T-cell (primary cell): Measurements from ENCODE around the gene GIGYF2. TPM values are rescaled to one million over a fixed set of nuclear protein-coding genes. Genes with fewer than 3 reads are reported as not detected.

Experiments used
- ATAC-seq, 4 experiments: fragments of 200-7000 bp in 3 of 4; fragments of 150-1000 bp in 1 of 4; cut with Tn5 transposase; replicated peaks in 1 of 4; 1 replicate in 3 of 4; 2 replicates in 1 of 4; pipeline ENCODE4 v1.10.0; 2021; ENCODE audit warnings: moderate library complexity in 3 of 4, mild to moderate bottlenecking in 2 of 4, moderate number of reproducible peaks in 1 of 4
- CTCF ChIA-PET, 2 donors: fragments of 300-600 bp; sonication (Branson Sonifier 250); formaldehyde crosslinking; loops; one replicate each; lab custom pipeline; 2022; ENCODE audit warnings: antibody characterized with exemption in 2 of 2; lab: Charles Lee
- POLR2A ChIA-PET, 2 donors: fragments of 300-600 bp; sonication (Branson Sonifier 250); formaldehyde crosslinking; loops; one replicate each; lab custom pipeline; 2022; ENCODE audit warnings: antibody characterized with exemption in 2 of 2; lab: Charles Lee
- DNase-seq, 35 experiments: peaks; one replicate each; pipeline versions ENCODE4 v3.0.0 to v3.0.0-alpha.2; 2013 to 2023
- H3K27ac ChIP-seq: one replicate; pipeline ENCODE4 v1.5.1; 2013; ENCODE audit warnings: low read length
- H3K27me3 ChIP-seq, 2 experiments: replicated peaks in 1 of 2; 1 replicate in 1 of 2; 2 replicates in 1 of 2; pipeline versions ENCODE4 v1.6.1 to v1.7.0; 2013; ENCODE audit warnings: low read length in 1 of 2, mixed read lengths in 1 of 2; ENCODE audit not compliant: control insufficient read depth in 2 of 2, insufficient read depth in 2 of 2; ENCODE audit errors: extremely low read depth in 1 of 2
- H3K36me3 ChIP-seq, 2 donors: 1 replicate in 1 of 2; 2 replicates in 1 of 2; pipeline versions ENCODE4 v1.6.1 to v1.7.0; 2013; ENCODE audit warnings: low read length in 1 of 2; ENCODE audit not compliant: control insufficient read depth in 2 of 2, insufficient read depth in 1 of 2; ENCODE audit errors: extremely low read depth in 1 of 2
- H3K4me1 ChIP-seq, 2 experiments: 1 replicate in 1 of 2; 2 replicates in 1 of 2; pipeline versions ENCODE4 v1.6.1 to v1.7.0; 2013; ENCODE audit warnings: low read length in 2 of 2, mixed read lengths in 1 of 2; ENCODE audit not compliant: insufficient read depth in 2 of 2, control insufficient read depth in 1 of 2; ENCODE audit errors: extremely low read depth in 1 of 2
- H3K4me3 ChIP-seq, 2 donors: 1 replicate in 1 of 2; 2 replicates in 1 of 2; pipeline versions ENCODE4 v1.5.1 to v1.7.0; 2013; ENCODE audit warnings: mild to moderate bottlenecking in 2 of 2, low read length in 1 of 2, moderate library complexity in 1 of 2; ENCODE audit not compliant: control insufficient read depth in 1 of 2; ENCODE audit errors: extremely low read depth in 1 of 2
- H3K9me3 ChIP-seq: 2 replicates; pipeline ENCODE4 v1.7.0; 2013
- H3K27ac Mint-ChIP-seq, 2 donors: one replicate each; pipeline ENCODE4 v1.8.0; 2020 to 2021; ENCODE audit warnings: mild to moderate bottlenecking in 2 of 2, mixed read lengths in 2 of 2
- H3K27me3 Mint-ChIP-seq, 2 donors: one replicate each; pipeline ENCODE4 v1.8.0; 2021 to 2022; ENCODE audit warnings: mixed read lengths in 2 of 2
- H3K36me3 Mint-ChIP-seq: one replicate; pipeline ENCODE4 v1.8.0; 2021; ENCODE audit warnings: mixed read lengths
- H3K4me1 Mint-ChIP-seq, 3 donors: one replicate each; pipeline ENCODE4 v1.8.0; 2020 to 2022; ENCODE audit warnings: mixed read lengths in 3 of 3, mild to moderate bottlenecking in 1 of 3
- H3K4me3 Mint-ChIP-seq, 3 donors: one replicate each; pipeline ENCODE4 v1.8.0; 2020 to 2022; ENCODE audit warnings: mild to moderate bottlenecking in 3 of 3, mixed read lengths in 3 of 3, moderate library complexity in 3 of 3
- H3K9me3 Mint-ChIP-seq, 3 donors: one replicate each; pipeline ENCODE4 v1.8.0; 2020 to 2022; ENCODE audit warnings: mixed read lengths in 3 of 3
- WGBS: methylation state at CpG from one replicate; pipeline ENCODE4 v1.1.5; 2013; ENCODE audit warnings: missing lambda C conversion rate; ENCODE audit not compliant: insufficient coverage; 5-methylcytosine and 5-hydroxymethylcytosine counted together
- total RNA-seq, 35 experiments: library from RNA in 6 of 35; stranded (reverse) in 6 of 35; fragments of 120-200 nt in 1 of 35; gene quantifications; one replicate each; pipeline versions ENCODE4 v1.2.1 to v1.2.4 and lab custom pipeline; 2013 to 2026

The GIGYF2 gene
- total RNA-seq, 5 donors from 2014 or later (not counting 1 experiment from before 2014, with no cell fraction given): 57.8 to 76.8 (median 68.7) TPM

GRCh38 chr2:232835687-232836208 lies 138.6 kb downstream of the GIGYF2 start:
- H3K36me3 Mint-ChIP-seq: peaks cover 59% of the 10 kb centered on the region
- H3K27ac Mint-ChIP-seq: no peak overlapping the region
- H3K27me3 Mint-ChIP-seq: no peaks in the 10 kb centered on the region
- Histone ChIP-seq H3K9me3 (no peaks in the 10 kb centered on the region), H3K4me3 (no peak overlapping the region), H3K27ac (no peak overlapping the region), H3K4me1 (peaks cover 14 to 20% of the 10 kb centered on the region in 2 experiments), H3K36me3 (peaks cover 5 to 78% of the 10 kb centered on the region in 2 donors), H3K27me3 (no peaks in the 10 kb centered on the region)
- ChIA-PET CTCF (interaction anchor here in 1 of 2 donors (0.6 to 0.7 kb wide), 2 partner anchors 20 to 218 kb away, joined by 4 read pairs; no protein-coding TSS in a partner anchor), POLR2A (no interaction called here)
- ATAC-seq: no peak
- H3K9me3 Mint-ChIP-seq: no peaks in the 10 kb centered on the region
- WGBS: 97% methylated on average over 6 of the region's 14 CpGs
- peaks cover 23 to 40% (median 36%) of the 10 kb centered on the region in 3 donors for H3K4me1 Mint-ChIP-seq
- DNase-seq: no peak
- H3K4me3 Mint-ChIP-seq: no peak overlapping the region

- no peaks in the 10 kb centered on the region for H3K27me3 Mint-ChIP-seq
- CTCF ChIA-PET: interaction anchor here in 1 of 2 donors (0.9 kb wide), 1 partner anchor 16 kb away, joined by 3 read pairs; no protein-coding TSS in a partner anchor
- H3K36me3 ChIP-seq: peaks cover 5 to 76% of the 10 kb centered on the region in 2 donors
- 100% methylated on average over 2 of the region's 4 CpGs for WGBS
- peaks cover 56% of the 10 kb centered on the region for H3K36me3 Mint-ChIP-seq
- peaks cover 23 to 40% (median 36%) of the 10 kb centered on the region in 3 donors for H3K4me1 Mint-ChIP-seq
- H3K27ac Mint-ChIP-seq: peak overlapping the region; percentile 60 to 82
- DNase-seq (no peak), ATAC-seq (no peak)
- H3K4me3 Mint-ChIP-seq: no peak overlapping the region
- H3K9me3 ChIP-seq: no peaks in the 10 kb centered on the region
- peaks cover 14 to 20% of the 10 kb centered on the region in 2 experiments for H3K4me1 ChIP-seq
- H3K27ac ChIP-seq: peak overlapping the region; percentile 28
- H3K4me3 ChIP-seq: no peak overlapping the region
- H3K9me3 Mint-ChIP-seq: no peaks in the 10 kb centered on the region
- no peaks in the 10 kb centered on the region for H3K27me3 ChIP-seq
- POLR2A ChIA-PET: interaction anchor here in 1 of 2 donors (0.7 kb wide), 1 partner anchor 730 kb away, joined by 3 read pairs; no protein-coding TSS in a partner anchor
Observed at GRCh38 chr2:232836934-232837333, 139.8 kb downstream of the GIGYF2 start.

- Mint-ChIP-seq H3K9me3 (no peaks in the 10 kb centered on the region), H3K27ac (peak overlapping the region; percentile 84 to 92), H3K27me3 (no peaks in the 10 kb centered on the region), H3K36me3 (peaks cover 57% of the 10 kb centered on the region), H3K4me3 (peak overlapping the region in 2 of 3 donors; percentile 48 to 58), H3K4me1 (peaks cover 23 to 38% (median 36%) of the 10 kb centered on the region in 3 donors)
- WGBS: 17% methylated on average over 1 of the region's 2 CpGs
- no peaks in the 10 kb centered on the region for H3K9me3 ChIP-seq
- DNase-seq (peak in 34 of 35 experiments; percentile 8 to 62 (median 38)), ATAC-seq (peak; percentile 75 to 94 (median 90))
- ChIA-PET CTCF (no interaction called here), POLR2A (no interaction called here)
- H3K27me3 ChIP-seq: no peaks in the 10 kb centered on the region
- peaks cover 14 to 20% of the 10 kb centered on the region in 2 experiments for H3K4me1 ChIP-seq
- H3K4me3 ChIP-seq: no peak overlapping the region
- H3K36me3 ChIP-seq: peaks cover 11 to 71% of the 10 kb centered on the region in 2 donors
- H3K27ac ChIP-seq: peak overlapping the region; percentile 64
Observed at GRCh38 chr2:232838406-232838874, 141.3 kb downstream of the GIGYF2 start.

- Histone ChIP-seq H3K9me3 (no peaks in the 10 kb centered on the region), H3K27me3 (no peaks in the 10 kb centered on the region), H3K4me3 (no peak overlapping the region), H3K4me1 (peaks cover 14 to 20% of the 10 kb centered on the region in 2 experiments), H3K36me3 (peaks cover 11 to 71% of the 10 kb centered on the region in 2 donors), H3K27ac (no peak overlapping the region)
- Mint-ChIP-seq H3K27ac (peak overlapping the region; percentile 41 to 51), H3K4me3 (no peak overlapping the region), H3K9me3 (no peaks in the 10 kb centered on the region), H3K36me3 (peaks cover 56% of the 10 kb centered on the region), H3K27me3 (no peaks in the 10 kb centered on the region), H3K4me1 (peaks cover 23 to 35% (median 34%) of the 10 kb centered on the region in 3 donors)
- ATAC-seq (no peak), DNase-seq (peak in 2 of 35 experiments; percentile 3 to 17)
- ChIA-PET CTCF (no interaction called here), POLR2A (interaction anchor here (0.5 to 0.6 kb wide), 3 partner anchors 411 to 1186 kb away, joined by 3 read pairs; no protein-coding TSS in a partner anchor)
- WGBS: 62% methylated on average over 3 of the region's 9 CpGs
Observed at GRCh38 chr2:232839411-232840079, 142.4 kb downstream of the GIGYF2 start.

- Mint-ChIP-seq H3K27me3 (no peaks in the 10 kb centered on the region), H3K36me3 (peaks cover 59% of the 10 kb centered on the region), H3K27ac (no peak overlapping the region), H3K4me3 (no peak overlapping the region), H3K9me3 (no peaks in the 10 kb centered on the region), H3K4me1 (peaks cover 16 to 25% (median 23%) of the 10 kb centered on the region in 3 donors)
- CTCF ChIA-PET: no interaction called here
- H3K27ac ChIP-seq: no peak overlapping the region
- no peaks in the 10 kb centered on the region for H3K9me3 ChIP-seq
- no CpG with 5 or more reads among the region's 2 CpGs for WGBS
- no peak for ATAC-seq
- H3K36me3 ChIP-seq: peaks cover 6 to 79% of the 10 kb centered on the region in 2 donors
- DNase-seq: no peak
- peaks cover 10 to 14% of the 10 kb centered on the region in 2 experiments for H3K4me1 ChIP-seq
- H3K27me3 ChIP-seq: no peaks in the 10 kb centered on the region
- H3K4me3 ChIP-seq: no peak overlapping the region
- POLR2A ChIA-PET: interaction anchor here in 1 of 2 donors (0.6 kb wide), 1 partner anchor 217 kb away, joined by 6 read pairs; the partner anchor contains the start of gene INPP5D
Observed at GRCh38 chr2:232842689-232843088, 145.6 kb downstream of the GIGYF2 start.

- WGBS: 100% methylated on average over 2 of the region's 3 CpGs
Observed at GRCh38 chr2:232843834-232844233, 146.7 kb downstream of the GIGYF2 start.

More at GRCh38 chr2:232843834-232844233, 146.7 kb downstream of the GIGYF2 start:
- H3K36me3 ChIP-seq: peaks cover 9 to 87% of the 10 kb centered on the region in 2 donors
- DNase-seq (no peak), ATAC-seq (no peak)
- H3K27ac ChIP-seq: no peak overlapping the region
- ChIA-PET CTCF (no interaction called here), POLR2A (no interaction called here)
- peak overlapping the region in 1 of 2 donors; percentile 65 for H3K27ac Mint-ChIP-seq
- H3K4me3 ChIP-seq: no peak overlapping the region
- peaks cover 69% of the 10 kb centered on the region for H3K36me3 Mint-ChIP-seq
- H3K4me3 Mint-ChIP-seq: no peak overlapping the region
- peaks cover 4 to 13% (median 12%) of the 10 kb centered on the region in 3 donors for H3K4me1 Mint-ChIP-seq
- peaks cover 0 to 3% of the 10 kb centered on the region in 2 experiments for H3K4me1 ChIP-seq
- H3K9me3 Mint-ChIP-seq: no peaks in the 10 kb centered on the region
- H3K27me3 Mint-ChIP-seq: no peaks in the 10 kb centered on the region
- no peaks in the 10 kb centered on the region for H3K27me3 ChIP-seq
- H3K9me3 ChIP-seq: no peaks in the 10 kb centered on the region
